ENCODE results near the gene NXPE3. TPM values are rescaled to one million over a fixed set of nuclear protein-coding genes. Genes with fewer than 3 reads are reported as not detected.

NXPE3 gene
- total and polyA plus RNA-seq, 9 of the 15 experiments (the other 6 are each of a cell fraction or from before 2014, with no cell fraction given): 0.25 to 2.5 (median 0.95) TPM

- in situ Hi-C loops (cut with MboI) (no loop called here), intact Hi-C loops (cut with micrococcal nuclease) (no loop called here)
- H3K4me1 ChIP-seq (replicated peaks in 1 of 2; ENCODE audit: control insufficient read depth in 2 of 2, insufficient read depth in 2 of 2, low read length in 2 of 2): peaks cover 8 to 10% of the 10 kb centered on the region in 2 experiments; a peak in 3 of 5 replicates
- no peaks in the 10 kb centered on the region for H3K9me1 ChIP-seq (ENCODE audit: control insufficient read depth, insufficient read depth, low read length)
- BruUV-seq (replicated peaks): no TSS peak
- no peak overlapping the region for H3K27ac ChIP-seq (ENCODE audit: extremely low read depth, low read depth, low read length)
- H3K4me3 ChIP-seq: no peak overlapping the region
- ChIA-PET CTCF (ENCODE audit: low intra/inter-chr PET ratio) (no interaction called here), POLR2A (no interaction called here)
- peaks cover 6% of the 10 kb centered on the region; the same call in 1 of the 2 replicates for H4K20me1 ChIP-seq (replicated peaks; ENCODE audit: control insufficient read depth, insufficient read depth, low read length)
- H3K36me3 ChIP-seq (ENCODE audit: control insufficient read depth, insufficient read depth, low read length): peaks cover 7% of the 10 kb centered on the region
- H3K27me3 ChIP-seq (ENCODE audit: control insufficient read depth in 2 of 2, insufficient read depth in 2 of 2, low read length in 2 of 2): no peaks in the 10 kb centered on the region
- no peaks in the 10 kb centered on the region for H3K9me3 ChIP-seq (replicated peaks; ENCODE audit: control insufficient read depth, insufficient read depth, low read depth, low read length)
- ATAC-seq (no peak), DNase-seq (ENCODE audit: extremely low read depth in 1 of 4, low spot score in 3 of 4) (no peak), FAIRE-seq (no peak)
- H2AFZ ChIP-seq (ENCODE audit: low read depth, low read length): peak overlapping the region; percentile 66; the same call in 1 of the 2 replicates
- H3K4me2 ChIP-seq (ENCODE audit: insufficient read depth, low read length): no peak overlapping the region
- H3K9ac ChIP-seq (ENCODE audit: insufficient read depth in 1 of 2, low read depth in 2 of 2, low read length in 2 of 2): no peak overlapping the region
- no peak for TF ChIP-seq HNRNPL (IDR thresholded peaks at IDR 0.05; ENCODE audit: low read depth, low read length)
- TF ChIP-seq ZNF274 (IDR thresholded peaks at IDR 0.05; ENCODE audit: borderline replicate concordance, low read depth, low read length): no peak
- no peak for TF ChIP-seq NFATC3 (IDR thresholded peaks at IDR 0.05)
- TF ChIP-seq KLF16 (IDR thresholded peaks at IDR 0.05): no peak
- TF ChIP-seq KDM2B (CRISPR knock-in tag; IDR thresholded peaks at IDR 0.05): no peak
- TF ChIP-seq TAF7 (tag; IDR thresholded peaks at IDR 0.05): no peak
- no peak for TF ChIP-seq PHB2 (IDR thresholded peaks at IDR 0.05; ENCODE audit: low read depth)
- TF ChIP-seq CEBPZ (IDR thresholded peaks at IDR 0.05; ENCODE audit: borderline replicate concordance, low read depth, low read length): no peak
- TF ChIP-seq KLF1 (tag; IDR thresholded peaks at IDR 0.05): no peak
- no peak for TF ChIP-seq AFF1 (IDR thresholded peaks at IDR 0.05; ENCODE audit: low read depth in 1 of 2, partially characterized antibody in 2 of 2)
- TF ChIP-seq ZBTB9 (CRISPR knock-in tag; IDR thresholded peaks at IDR 0.05): no peak
- TF ChIP-seq NR2F6 (CRISPR knock-in tag; IDR thresholded peaks at IDR 0.05): no peak
- WGBS (ENCODE audit: insufficient coverage, low coverage, missing lambda C conversion rate): 28% methylated on average over 3 of the region's 3 CpGs
- peaks cover 25% of the 10 kb centered on the region for H3K79me2 ChIP-seq (ENCODE audit: control insufficient read depth, insufficient read depth, low read length)
Observed at GRCh38 chr3:101847328-101847727, 68.3 kb downstream of the NXPE3 start.

All from K562 (cell line).